Vagina (tissue), 2 donors: Measurements from ENCODE around the gene HOXA7.

ENCODE experiments used
- CTCF ChIP-seq, 3 experiments: fragments of 450-650 bp in 2 of 3; fragments of 200-600 bp in 1 of 3; sonication (generic) in 1 of 3; IDR thresholded peaks; one replicate each; pipeline ENCODE4 v1.5.1; 2017 to 2019; ENCODE audit warnings: antibody characterized with exemption in 3 of 3, mild to moderate bottlenecking in 2 of 3, moderate library complexity in 2 of 3
- POLR2A ChIP-seq, 2 donors: fragments of 450-650 bp; IDR thresholded peaks; one replicate each; pipeline ENCODE4 v1.6.1; 2017; ENCODE audit warnings: antibody characterized with exemption in 2 of 2, mild to moderate bottlenecking in 2 of 2, moderate library complexity in 2 of 2
- POLR2AphosphoS5 ChIP-seq, 2 donors: sonication (generic); formaldehyde crosslinking; IDR thresholded peaks; one replicate each; pipeline ENCODE4 v1.9.0; 2017; ENCODE audit warnings: antibody characterized with exemption in 2 of 2, mild to moderate bottlenecking in 2 of 2, low read depth in 1 of 2; ENCODE audit not compliant: insufficient read depth in 1 of 2

GRCh38 chr7:27138985-27139333, 17.5 kb downstream of the HOXA7 start:
- TF ChIP-seq CTCF (IDR thresholded peaks at IDR 0.05): no peak
- TF ChIP-seq POLR2A (IDR thresholded peaks at IDR 0.05): no peak
- TF ChIP-seq POLR2AphosphoS5 (IDR thresholded peaks at IDR 0.05; ENCODE audit: insufficient read depth in 1 of 2, low read depth in 1 of 2): no peak
